Stimulated activated CD8-positive, alpha-beta memory T cell treated with anti-CD3 and anti-CD28 coated beads, Interleukin-4, amount 100 ng/mL, for 24 hours (primary cell): Measurements from ENCODE around the gene SNAPC4.
"Not testable (repeated sequence)": the region's sequence is repeated elsewhere in the genome, so short reads cannot be mapped to it uniquely, and the experiment has no call there.

ENCODE experiments used
- DNase-seq: peaks from one replicate; pipeline ENCODE4 v3.0.0-alpha.2; 2020; ENCODE audit warnings: low read depth

The SNAPC4 gene

GRCh38 chr9:136433849-136434579 is 34.0 kb upstream of the SNAPC4 start:
- DNase-seq: no peak

DNA sequence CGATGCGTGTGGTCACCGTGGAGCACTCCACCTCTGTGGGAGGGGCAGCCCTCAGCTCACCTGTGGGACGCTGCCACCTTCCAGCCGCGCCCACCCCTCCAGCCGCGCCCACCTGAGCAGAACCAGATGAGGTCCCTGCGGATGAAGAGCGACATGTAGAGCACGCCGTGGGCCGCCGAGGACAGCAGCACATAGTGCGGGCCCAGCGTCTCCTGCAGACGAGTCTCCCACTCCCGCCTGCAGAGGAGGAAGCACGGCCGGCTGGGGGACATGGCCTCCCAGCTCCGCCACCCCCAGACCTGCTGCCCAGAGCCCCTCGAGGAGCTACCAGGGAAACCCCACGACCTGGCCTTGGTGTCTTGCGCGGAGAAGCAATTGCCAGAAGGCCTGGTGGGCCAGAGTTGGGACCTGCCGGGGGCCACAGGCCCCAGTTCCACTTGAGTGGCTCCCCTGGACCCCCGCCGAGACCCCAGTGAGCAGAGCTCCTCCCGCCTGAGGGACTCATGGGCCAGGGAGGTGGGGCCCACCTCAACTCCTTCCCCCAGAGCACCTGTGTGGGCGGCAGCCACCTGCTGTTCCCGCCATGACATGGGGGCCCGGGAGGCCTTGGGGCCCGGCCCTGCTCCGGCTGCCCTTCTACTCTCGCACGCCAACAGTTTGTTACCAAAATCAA is 33.2 kb upstream of the SNAPC4 start:
- DNase-seq: no peak

DNA sequence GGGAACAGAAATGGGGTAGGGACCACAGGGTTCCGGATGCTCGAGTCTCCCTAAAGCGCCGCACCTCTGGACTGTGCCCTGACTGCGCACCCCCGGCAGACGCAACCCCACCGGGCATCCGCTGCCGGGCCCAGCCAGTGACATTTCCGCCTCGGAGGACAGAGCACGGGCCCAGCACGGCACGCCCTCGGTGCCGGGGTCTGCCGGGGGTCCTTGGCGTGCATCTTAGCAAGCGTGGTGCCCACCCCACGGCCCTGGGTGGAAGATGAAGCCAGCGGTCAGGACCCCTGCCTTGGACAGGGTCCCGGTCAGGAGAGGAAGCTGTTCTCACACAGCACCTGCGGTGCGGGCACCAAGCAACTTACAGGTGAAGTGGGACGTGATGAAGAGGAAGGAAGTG is 32.6 kb upstream of the SNAPC4 start:
- no peak for DNase-seq

GRCh38 chr9:136431782-136432350 is 31.9 kb upstream of the SNAPC4 start:
- no peak for DNase-seq

- no peak for DNase-seq
Observed at GRCh38 chr9:136430588-136431234, 30.7 kb upstream of the SNAPC4 start.

DNA sequence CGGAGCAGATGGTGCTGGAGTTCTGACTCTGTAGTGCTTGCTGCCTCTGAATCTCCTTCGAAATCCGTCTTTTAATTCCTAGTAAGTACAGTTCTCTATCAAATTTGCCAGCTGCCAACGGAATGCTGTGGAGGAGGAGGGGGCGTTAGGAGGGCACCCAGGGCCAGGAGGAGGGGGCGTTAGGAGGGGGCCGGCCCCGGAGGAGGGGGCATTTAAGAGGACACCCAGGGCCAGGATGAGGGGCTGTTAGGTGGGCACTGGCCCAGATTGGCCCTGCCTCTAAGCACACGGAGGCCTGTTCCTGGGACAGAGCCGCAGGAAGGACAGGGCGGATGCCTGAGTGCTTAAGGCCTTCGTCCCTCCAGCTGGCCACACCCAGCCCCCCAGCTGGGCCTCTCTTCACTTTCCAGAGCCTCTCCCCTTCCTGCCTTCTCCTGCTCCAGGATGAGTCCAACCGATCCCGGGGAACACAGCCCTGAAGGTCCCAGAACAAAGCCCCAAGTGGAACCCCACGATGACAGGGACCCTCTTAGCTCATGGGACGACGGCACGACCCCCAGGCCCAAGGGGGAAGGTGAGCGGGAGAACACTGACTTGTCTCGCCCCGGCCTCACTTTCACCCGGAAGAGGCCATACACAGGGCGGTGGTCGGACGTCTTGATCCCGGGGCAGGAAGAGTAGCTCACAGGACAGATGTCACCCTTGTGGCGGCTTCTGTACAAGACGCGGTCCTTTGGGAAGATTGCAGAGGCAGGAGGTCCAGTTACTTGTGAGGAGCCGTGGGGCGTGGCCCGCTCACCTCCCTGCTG is 29.9 kb upstream of the SNAPC4 start:
- DNase-seq: no peak

DNA sequence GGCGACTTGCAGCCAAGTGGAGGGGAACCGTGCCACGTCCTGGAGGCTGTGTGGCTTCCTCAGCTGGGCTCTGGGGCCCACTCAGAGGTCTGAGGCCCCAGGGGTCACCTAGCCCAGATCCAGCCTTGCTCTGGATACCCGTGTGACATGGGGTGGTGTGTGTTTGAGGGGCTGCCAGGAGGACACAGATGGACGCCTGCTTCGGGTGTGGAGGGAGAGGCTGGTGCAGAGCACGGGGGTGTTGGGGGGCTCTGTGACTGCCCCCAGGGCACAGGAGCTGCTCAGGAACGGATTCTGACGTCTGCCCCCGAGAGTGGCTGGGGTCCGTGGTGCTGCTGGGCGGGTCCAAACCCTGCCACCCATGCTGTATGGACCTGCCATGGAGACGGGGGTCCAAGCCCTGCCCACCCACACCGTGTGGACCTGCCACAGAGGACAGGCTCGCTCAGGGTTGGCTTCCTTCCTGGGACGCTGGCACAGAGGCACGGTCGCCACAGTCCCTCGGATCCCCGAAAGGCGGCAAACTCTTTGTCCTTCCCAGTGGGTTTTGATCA is 29.2 kb upstream of the SNAPC4 start:
- no peak for DNase-seq

DNA sequence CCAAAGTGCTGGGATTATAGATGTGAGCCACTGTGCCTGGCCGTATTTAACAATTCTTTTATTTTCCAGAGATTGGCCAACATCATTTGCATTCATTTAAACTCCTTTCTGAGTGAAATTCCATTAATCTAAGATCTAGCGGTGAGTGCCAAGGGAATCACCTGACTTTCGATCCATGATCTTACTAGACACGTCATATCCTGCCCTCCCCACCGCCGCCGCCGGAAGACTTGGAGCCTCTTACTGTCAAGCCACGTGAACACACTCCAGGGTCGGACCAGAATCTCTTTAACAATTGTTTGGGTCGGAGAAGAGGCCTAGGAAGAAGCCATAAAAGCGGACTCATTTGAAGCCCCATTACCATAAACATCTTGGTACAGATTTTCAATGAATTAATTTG is 26.8 kb upstream of the SNAPC4 start:
- no peak for DNase-seq

DNA sequence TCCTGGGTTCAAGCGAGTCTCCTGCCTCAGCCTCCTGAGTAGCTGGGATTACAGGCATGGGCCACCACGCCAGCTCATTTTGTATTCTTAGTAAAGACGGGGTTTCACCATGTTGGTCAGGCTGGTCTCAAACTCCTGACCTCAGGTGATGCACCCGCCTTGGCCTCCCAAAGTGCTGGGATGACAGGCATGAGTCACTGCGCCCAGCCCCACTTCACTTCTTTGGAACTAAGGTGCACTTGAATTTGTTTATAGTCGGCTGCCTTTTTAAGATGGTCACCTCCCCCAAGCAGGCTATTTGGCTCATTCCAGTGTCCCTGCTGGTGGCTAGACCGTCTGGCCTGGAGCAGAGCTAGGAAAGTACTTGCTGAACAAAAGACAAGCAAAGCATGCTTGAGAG is 25.4 kb upstream of the SNAPC4 start:
- DNase-seq: not testable (repeated sequence)

DNA sequence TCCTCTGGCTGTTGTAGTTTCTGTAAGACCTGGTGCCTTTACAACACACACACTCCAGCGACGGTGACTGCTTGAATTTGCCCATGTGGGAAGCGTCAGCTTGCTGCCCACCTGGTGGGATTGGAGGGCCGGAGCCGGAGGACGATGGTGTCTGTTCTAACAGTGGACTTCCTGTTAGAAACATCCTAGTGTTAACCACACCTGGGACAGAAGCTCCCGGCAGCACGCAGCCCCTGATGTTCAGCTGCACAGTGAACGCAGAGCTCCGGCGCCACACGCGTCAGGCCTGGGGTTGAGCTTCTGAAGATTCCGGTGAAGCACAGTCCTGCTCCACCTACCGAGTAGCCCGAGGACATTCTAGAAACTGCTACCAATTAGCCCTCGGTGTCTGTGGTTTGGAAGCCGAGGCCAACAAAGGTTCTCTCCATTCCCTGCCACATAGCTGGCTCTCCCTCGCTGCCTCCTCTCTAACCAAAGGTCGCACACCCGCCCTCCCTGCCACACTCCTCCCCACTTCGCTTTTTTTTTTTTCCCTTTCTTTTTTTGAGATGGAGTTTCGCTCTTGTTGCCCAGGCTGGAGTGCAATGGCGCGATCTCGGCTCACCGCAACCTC is 24.9 kb upstream of the SNAPC4 start:
- no peak for DNase-seq

DNA sequence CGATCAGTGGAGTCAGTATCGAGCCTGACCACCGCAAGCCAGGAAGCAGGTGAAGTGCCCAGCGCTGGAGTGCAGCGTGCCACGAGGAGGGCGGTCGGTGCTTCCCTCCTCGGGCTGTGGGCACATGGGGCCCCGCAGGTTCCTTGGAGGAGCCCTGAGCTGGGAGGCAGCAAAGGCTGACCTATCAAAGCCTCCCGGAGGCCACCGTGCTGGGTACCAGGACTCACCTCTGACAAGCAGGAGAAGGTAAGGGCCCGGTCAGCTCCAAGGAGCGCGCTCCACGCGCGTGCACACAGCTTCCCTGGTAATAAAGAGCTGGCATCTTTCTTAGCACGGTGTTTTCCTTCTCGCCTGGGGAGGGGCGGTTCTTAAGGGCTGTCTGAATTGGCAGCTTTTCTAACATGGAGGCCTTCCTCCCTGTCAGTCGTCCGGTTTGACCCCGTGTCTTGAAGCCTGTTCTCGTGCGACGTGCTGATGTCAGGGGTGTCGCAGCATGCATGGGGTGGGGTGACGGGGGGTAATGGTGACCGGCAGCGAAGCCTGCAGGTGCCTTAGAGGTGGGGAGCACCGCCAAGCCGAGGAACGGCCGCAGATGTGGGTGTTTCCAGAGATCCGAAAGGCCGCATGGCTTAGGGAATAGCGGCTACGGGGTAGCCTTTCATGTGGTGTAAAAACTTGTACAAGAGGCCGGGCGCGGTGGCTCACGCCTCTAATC is 23.6 kb upstream of the SNAPC4 start:
- no peak for DNase-seq

- no peak for DNase-seq
Observed at GRCh38 chr9:136422876-136423275, 22.9 kb upstream of the SNAPC4 start.

GRCh38 chr9:136421791-136422190 is 21.8 kb upstream of the SNAPC4 start:
- DNase-seq: no peak

GRCh38 chr9:136419092-136419420 is 19.1 kb upstream of the SNAPC4 start:
- DNase-seq: no peak

- no peak for DNase-seq
Observed at GRCh38 chr9:136418182-136419091, 18.5 kb upstream of the SNAPC4 start.

GRCh38 chr9:136416914-136417313 is 16.9 kb upstream of the SNAPC4 start:
- DNase-seq: no peak

- DNase-seq: no peak
Observed at GRCh38 chr9:136416427-136416826, 16.5 kb upstream of the SNAPC4 start.

GRCh38 chr9:136412962-136413361 is 13.0 kb upstream of the SNAPC4 start:
- no peak for DNase-seq

DNA sequence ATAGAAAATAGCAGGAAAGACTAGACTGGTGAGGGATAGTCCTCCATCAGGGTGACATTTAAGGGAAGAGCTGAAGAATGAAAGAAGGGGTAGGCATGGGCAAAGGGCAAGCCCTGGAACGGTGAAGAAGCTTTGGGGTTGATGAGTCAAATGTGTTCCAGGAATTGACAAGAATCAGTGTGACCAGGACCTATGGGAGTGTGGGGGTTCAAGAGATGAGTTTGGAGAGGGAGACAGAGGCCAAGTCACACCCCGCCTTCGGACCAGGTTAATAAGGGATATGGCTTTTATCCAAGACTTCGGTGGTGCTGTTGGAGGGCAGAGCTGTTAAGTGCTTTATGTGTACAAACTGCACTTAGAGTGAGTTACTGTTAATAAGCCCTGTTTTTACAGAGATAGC is 11.4 kb upstream of the SNAPC4 start:
- no peak for DNase-seq
